HG02938 (cell line): ENCODE measurements around the gene HILPDA.

Source experiments
- ATAC-seq: cut with Tn5 transposase; IDR thresholded peaks from one replicate; pipeline ENCODE4 v1.9.1; 2021; ENCODE audit warnings: mild to moderate bottlenecking, moderate library complexity; ENCODE audit not compliant: unreplicated experiment

HILPDA gene

GRCh38 chr7:128455543-128456254, at the start of gene HILPDA:
TSS of gene HILPDA (plus strand) at chr7:128455878. CDS start at chr7:128457269, 1,391 bp downstream.
- peak; percentile 77 for ATAC-seq

GRCh38 chr7:128406314-128407232, 49.1 kb upstream of the HILPDA start:
- ATAC-seq: no peak

GRCh38 chr7:128407233-128407589, 48.5 kb upstream of the HILPDA start:
- no peak for ATAC-seq

GRCh38 chr7:128407751-128408708, 47.6 kb upstream of the HILPDA start:
- ATAC-seq: no peak

GRCh38 chr7:128408709-128409595, 46.7 kb upstream of the HILPDA start:
- ATAC-seq: no peak

- peak; percentile 65 for ATAC-seq
Observed at GRCh38 chr7:128409596-128410450, 45.9 kb upstream of the HILPDA start, which contains the start of gene IMPDH1. TSS of gene IMPDH1 (minus strand) at chr7:128409982. CDS start at chr7:128409901, 81 bp downstream.

GRCh38 chr7:128410451-128410753, 45.3 kb upstream of the HILPDA start:
- ATAC-seq: no peak

GRCh38 chr7:128415217-128415785, 40.4 kb upstream of the HILPDA start:
- ATAC-seq: no peak

- ATAC-seq: no peak
Observed at GRCh38 chr7:128417071-128417470, 38.6 kb upstream of the HILPDA start.

- no peak for ATAC-seq
Observed at GRCh38 chr7:128419257-128419656, 36.4 kb upstream of the HILPDA start.

- ATAC-seq: no peak
Observed at GRCh38 chr7:128420773-128421172, 34.9 kb upstream of the HILPDA start.

- ATAC-seq: no peak
Observed at GRCh38 chr7:128421384-128421783, 34.3 kb upstream of the HILPDA start.

- ATAC-seq: no peak
Observed at GRCh38 chr7:128422037-128422436, 33.6 kb upstream of the HILPDA start.

- no peak for ATAC-seq
Observed at GRCh38 chr7:128422842-128423241, 32.8 kb upstream of the HILPDA start.

GRCh38 chr7:128424686-128425275, 30.9 kb upstream of the HILPDA start:
- no peak for ATAC-seq

GRCh38 chr7:128425850-128426249, 29.8 kb upstream of the HILPDA start:
- ATAC-seq: no peak

GRCh38 chr7:128427289-128427891, 28.3 kb upstream of the HILPDA start:
- ATAC-seq: no peak

- no peak for ATAC-seq
Observed at GRCh38 chr7:128430207-128430606, 25.5 kb upstream of the HILPDA start.
